ENCODE measurements around the gene SPAG16. TPM values are rescaled to one million over a fixed set of nuclear protein-coding genes. Genes with fewer than 3 reads are reported as not detected.

SPAG16 gene
- total RNA-seq, 1 experiment from 2014 or later, result 17.2 TPM

- DNase-seq, result no peak
- BruUV-seq (replicated peaks), result no TSS peak
- H3K9me2 ChIP-seq (replicated peaks; ENCODE audit: low read length), result no peaks in the 10 kb centered on the region
- no peak overlapping the region for H2AFZ ChIP-seq (ENCODE audit: low read length)
- ChIA-PET CTCF (no interaction called here), POLR2A (ENCODE audit: unreplicated experiment) (no interaction called here)
- no peaks in the 10 kb centered on the region for H3K9me3 ChIP-seq (ENCODE audit: low read length)
- no peak overlapping the region for H3K27ac ChIP-seq (ENCODE audit: low read length)
- H3K4me2 ChIP-seq (ENCODE audit: low read length), result no peak overlapping the region
- ATAC-seq, result no peak
- H3K9ac ChIP-seq (ENCODE audit: low read length), result no peak overlapping the region
- H3K4me3 ChIP-seq (ENCODE audit: low read length), result no peak overlapping the region
- H3K36me3 ChIP-seq (ENCODE audit: low read depth, low read length), result no peaks in the 10 kb centered on the region
- H3K27me3 ChIP-seq (ENCODE audit: low read length), result no peaks in the 10 kb centered on the region
- no peaks in the 10 kb centered on the region for H3K79me2 ChIP-seq (ENCODE audit: low read length)
- intact Hi-C loops (cut with micrococcal nuclease), result no loop called here
- no peaks in the 10 kb centered on the region for H4K20me1 ChIP-seq (ENCODE audit: low read length)
- H3K4me1 ChIP-seq (ENCODE audit: insufficient read depth, low read length), result peaks cover 5% of the 10 kb centered on the region; the same call in 1 of the 2 replicates
- H3F3A ChIP-seq (ENCODE audit: low read length, unreplicated experiment), result no peaks in the 10 kb centered on the region
- TF ChIP-seq EZH2 (IDR thresholded peaks at IDR 0.05; ENCODE audit: low read length, unreplicated experiment) (no peak), EZH2phosphoT487 (IDR thresholded peaks at IDR 0.05; ENCODE audit: borderline replicate concordance, low read length) (no peak), CTCF (conservative IDR thresholded peaks at IDR 0.05; ENCODE audit: low read depth, low read length) (no peak)
These were observed 814.5 kb downstream of the SPAG16 start for GRCh38 chr2:214098811-214099210.

GRCh38 chr2:214100488-214100887, 816.2 kb downstream of the SPAG16 start:
- no peak for ATAC-seq
- ChIA-PET POLR2A (ENCODE audit: unreplicated experiment) (no interaction called here), CTCF (no interaction called here)

More at GRCh38 chr2:214100488-214100887, 816.2 kb downstream of the SPAG16 start:
- no peak overlapping the region for H2AFZ ChIP-seq (ENCODE audit: low read length)
- H3K4me2 ChIP-seq (ENCODE audit: low read length), result no peak overlapping the region
- no peak overlapping the region for H3K27ac ChIP-seq (ENCODE audit: low read length)
- H3K9ac ChIP-seq (ENCODE audit: low read length), result no peak overlapping the region
- H3F3A ChIP-seq (ENCODE audit: low read length, unreplicated experiment), result no peaks in the 10 kb centered on the region
- no peaks in the 10 kb centered on the region for H3K79me2 ChIP-seq (ENCODE audit: low read length)
- no peak for DNase-seq
- TF ChIP-seq EZH2phosphoT487 (IDR thresholded peaks at IDR 0.05; ENCODE audit: borderline replicate concordance, low read length) (no peak), CTCF (conservative IDR thresholded peaks at IDR 0.05; ENCODE audit: low read depth, low read length) (no peak), EZH2 (IDR thresholded peaks at IDR 0.05; ENCODE audit: low read length, unreplicated experiment) (no peak)
- no peaks in the 10 kb centered on the region for H4K20me1 ChIP-seq (ENCODE audit: low read length)
- no peaks in the 10 kb centered on the region for H3K36me3 ChIP-seq (ENCODE audit: low read depth, low read length)
- H3K9me3 ChIP-seq (ENCODE audit: low read length), result no peaks in the 10 kb centered on the region
- H3K4me3 ChIP-seq (ENCODE audit: low read length), result no peak overlapping the region
- no peaks in the 10 kb centered on the region for H3K27me3 ChIP-seq (ENCODE audit: low read length)
- H3K4me1 ChIP-seq (ENCODE audit: insufficient read depth, low read length), result peaks cover 5% of the 10 kb centered on the region; the same call in 1 of the 2 replicates
- H3K9me2 ChIP-seq (replicated peaks; ENCODE audit: low read length), result no peaks in the 10 kb centered on the region
- intact Hi-C loops (cut with micrococcal nuclease), result no loop called here
- no TSS peak for BruUV-seq (replicated peaks)
